Measurements from ENCODE around the gene ZNF789.

ZNF789 gene

GRCh38 chr7:99469381-99470065 lies 3.2 kb upstream of the ZNF789 start:
- Histone ChIP-seq H3K79me2 (ENCODE audit: low read length) (peaks cover 36% of the 10 kb centered on the region), H3K4me1 (ENCODE audit: low read length) (peaks cover 15% of the 10 kb centered on the region), H3K9me3 (ENCODE audit: insufficient read depth, low read length) (no peaks in the 10 kb centered on the region), H3K4me3 (ENCODE audit: low read length) (no peak overlapping the region), H3K27ac (ENCODE audit: low read length) (no peak overlapping the region), H3K36me3 (replicated peaks; ENCODE audit: low read depth, low read length) (no peaks in the 10 kb centered on the region), H4K20me1 (ENCODE audit: insufficient read depth, low read length) (no peaks in the 10 kb centered on the region), H3K9ac (ENCODE audit: low read length) (no peak overlapping the region), H2AFZ (ENCODE audit: low read depth, low read length) (no peak overlapping the region), H3K4me2 (ENCODE audit: low read length) (no peak overlapping the region), H3K27me3 (ENCODE audit: low read depth, low read length) (no peaks in the 10 kb centered on the region)
- no peak for TF ChIP-seq EZH2phosphoT487 (IDR thresholded peaks at IDR 0.05; ENCODE audit: low read depth)
- TF ChIP-seq CTCF (IDR thresholded peaks at IDR 0.05; ENCODE audit: low read depth, low read length) = no peak

GRCh38 chr7:99473315-99473596 lies 566 bp downstream of the ZNF789 start:
- H3K4me2 ChIP-seq (ENCODE audit: low read length) = peak overlapping the region; percentile 66
- no peaks in the 10 kb centered on the region for H4K20me1 ChIP-seq (ENCODE audit: insufficient read depth, low read length)
- H3K79me2 ChIP-seq (ENCODE audit: low read length) = peaks cover 55% of the 10 kb centered on the region
- H3K36me3 ChIP-seq (replicated peaks; ENCODE audit: low read depth, low read length) = peaks cover 9% of the 10 kb centered on the region
- peak overlapping the region; percentile 82 for H3K9ac ChIP-seq (ENCODE audit: low read length)
- H2AFZ ChIP-seq (ENCODE audit: low read depth, low read length) = no peak overlapping the region; the same call in 1 of the 2 replicates
- H3K4me1 ChIP-seq (ENCODE audit: low read length) = peaks cover 9% of the 10 kb centered on the region; the same call in 1 of the 2 replicates
- no peaks in the 10 kb centered on the region for H3K9me3 ChIP-seq (ENCODE audit: insufficient read depth, low read length)
- no peaks in the 10 kb centered on the region for H3K27me3 ChIP-seq (ENCODE audit: low read depth, low read length)
- TF ChIP-seq CTCF (IDR thresholded peaks at IDR 0.05; ENCODE audit: low read depth, low read length) (no peak), EZH2phosphoT487 (IDR thresholded peaks at IDR 0.05; ENCODE audit: low read depth) (no peak)
- H3K4me3 ChIP-seq (ENCODE audit: low read length) = peak overlapping the region; percentile 90
- H3K27ac ChIP-seq (ENCODE audit: low read length) = peak overlapping the region; percentile 49

GRCh38 chr7:99476107-99476506 lies 3.4 kb downstream of the ZNF789 start:
- no peak for TF ChIP-seq CTCF (IDR thresholded peaks at IDR 0.05; ENCODE audit: low read depth, low read length)
- TF ChIP-seq EZH2phosphoT487 (IDR thresholded peaks at IDR 0.05; ENCODE audit: low read depth) = no peak
- H3K4me2 ChIP-seq (ENCODE audit: low read length) = no peak overlapping the region
- H3K27ac ChIP-seq (ENCODE audit: low read length) = no peak overlapping the region
- peaks cover 26% of the 10 kb centered on the region for H3K36me3 ChIP-seq (replicated peaks; ENCODE audit: low read depth, low read length)
- no peaks in the 10 kb centered on the region for H3K9me3 ChIP-seq (ENCODE audit: insufficient read depth, low read length)
- no peak overlapping the region for H3K4me3 ChIP-seq (ENCODE audit: low read length)
- no peaks in the 10 kb centered on the region for H3K27me3 ChIP-seq (ENCODE audit: low read depth, low read length)
- no peaks in the 10 kb centered on the region for H4K20me1 ChIP-seq (ENCODE audit: insufficient read depth, low read length)
- H3K9ac ChIP-seq (ENCODE audit: low read length) = no peak overlapping the region
- no peak overlapping the region for H2AFZ ChIP-seq (ENCODE audit: low read depth, low read length)
- peaks cover 8% of the 10 kb centered on the region; the same call in 1 of the 2 replicates for H3K4me1 ChIP-seq (ENCODE audit: low read length)
- peaks cover 71% of the 10 kb centered on the region for H3K79me2 ChIP-seq (ENCODE audit: low read length)

- no peak overlapping the region for H3K4me3 ChIP-seq (ENCODE audit: low read length)
- TF ChIP-seq EZH2phosphoT487 (IDR thresholded peaks at IDR 0.05; ENCODE audit: low read depth) (no peak), CTCF (IDR thresholded peaks at IDR 0.05; ENCODE audit: low read depth, low read length) (no peak)
- H3K79me2 ChIP-seq (ENCODE audit: low read length) = peaks cover 60% of the 10 kb centered on the region
- H3K4me1 ChIP-seq (ENCODE audit: low read length) = peaks cover 3% of the 10 kb centered on the region; the same call in 1 of the 2 replicates
- H3K4me2 ChIP-seq (ENCODE audit: low read length) = no peak overlapping the region
- peaks cover 30% of the 10 kb centered on the region for H3K36me3 ChIP-seq (replicated peaks; ENCODE audit: low read depth, low read length)
- no peak overlapping the region for H3K27ac ChIP-seq (ENCODE audit: low read length)
- H4K20me1 ChIP-seq (ENCODE audit: insufficient read depth, low read length) = no peaks in the 10 kb centered on the region
- H2AFZ ChIP-seq (ENCODE audit: low read depth, low read length) = no peak overlapping the region
- H3K9me3 ChIP-seq (ENCODE audit: insufficient read depth, low read length) = no peaks in the 10 kb centered on the region
- H3K27me3 ChIP-seq (ENCODE audit: low read depth, low read length) = no peaks in the 10 kb centered on the region
- H3K9ac ChIP-seq (ENCODE audit: low read length) = no peak overlapping the region
Measured at GRCh38 chr7:99478464-99479440, 6.1 kb downstream of the ZNF789 start.

Measured in OCI-LY3 (cell line).